Measurements from ENCODE around the gene ARMC7. TPM values are rescaled to one million over a fixed set of nuclear protein-coding genes. Genes with fewer than 3 reads are reported as not detected.

The ARMC7 gene
- total and polyA plus RNA-seq, 2 of the 4 experiments (the other 2 are of a cell fraction): 1.8 to 6.9 TPM

- Histone ChIP-seq H2AFZ (replicated peaks; ENCODE audit: low read length, poor library complexity) (no peak overlapping the region), H2BK5ac (ENCODE audit: low read depth, low read length, poor library complexity, severe bottlenecking) (no peak overlapping the region), H4K91ac (ENCODE audit: insufficient read depth, low read depth, low read length) (no peak overlapping the region), H3K4me2 (ENCODE audit: low read depth, low read length) (no peak overlapping the region), H3K14ac (replicated peaks; ENCODE audit: low read depth, low read length) (no peak overlapping the region), H3K4ac (ENCODE audit: low read depth, low read length) (no peak overlapping the region), H3K9me1 (ENCODE audit: insufficient read depth, low read length) (peaks cover 3% of the 10 kb centered on the region; the same call in 1 of the 2 replicates), H3K4me3 (ENCODE audit: insufficient read depth, low read depth, low read length) (no peak overlapping the region), H4K8ac (ENCODE audit: low read depth in 2 of 2, low read length in 2 of 2) (no peak overlapping the region), H2BK15ac (ENCODE audit: low read depth, low read length) (no peak overlapping the region), H3K27ac (ENCODE audit: insufficient read depth, low read length) (no peak overlapping the region), H3K23ac (ENCODE audit: low read depth, low read length) (no peak overlapping the region), H3K4me1 (ENCODE audit: control insufficient read depth, insufficient read depth, low read length) (peaks cover 3% of the 10 kb centered on the region), H2BK20ac (ENCODE audit: low read depth, low read length) (no peak overlapping the region), H3K79me1 (ENCODE audit: low read depth in 1 of 2, low read length in 2 of 2) (peaks cover 6 to 37% of the 10 kb centered on the region in 2 experiments; a peak in 3 of 4 replicates), H4K5ac (ENCODE audit: low read depth, low read length) (no peak overlapping the region), H3K9ac (ENCODE audit: low read depth, low read length) (no peak overlapping the region), H3K27me3 (ENCODE audit: control insufficient read depth, insufficient read depth, low read length) (no peaks in the 10 kb centered on the region), H2AK9ac (replicated peaks; ENCODE audit: low read depth, low read length, poor library complexity) (no peak overlapping the region), H2BK120ac (ENCODE audit: low read depth, low read length) (no peak overlapping the region), H2AK5ac (ENCODE audit: low read depth, low read length) (no peak overlapping the region), H3K36me3 (ENCODE audit: control insufficient read depth, insufficient read depth, low read length) (peaks cover 32% of the 10 kb centered on the region), H3K56ac (ENCODE audit: extremely low read depth, insufficient read depth, low read length) (no peak overlapping the region), H4K20me1 (ENCODE audit: insufficient read depth, low read length) (no peaks in the 10 kb centered on the region), H3K9me3 (ENCODE audit: control insufficient read depth, insufficient read depth, low read length) (no peaks in the 10 kb centered on the region), H3K18ac (ENCODE audit: low read depth, low read length) (no peak overlapping the region)
- dilution Hi-C loops (cut with HindIII; ENCODE audit: low sequenced_read_pairs, unreplicated experiment): no loop called here
- DNase-seq (no peak), ATAC-seq (ENCODE audit: low read depth) (no peak)
- POLR2A ChIA-PET (ENCODE audit: unreplicated experiment): no interaction called here
- TF ChIP-seq BHLHE40 (IDR thresholded peaks at IDR 0.05; ENCODE audit: low read depth, low read length): no peak
- no peak for TF ChIP-seq FOS (IDR thresholded peaks at IDR 0.05; ENCODE audit: low read depth, low read length)
- TF ChIP-seq, protein P1, sequence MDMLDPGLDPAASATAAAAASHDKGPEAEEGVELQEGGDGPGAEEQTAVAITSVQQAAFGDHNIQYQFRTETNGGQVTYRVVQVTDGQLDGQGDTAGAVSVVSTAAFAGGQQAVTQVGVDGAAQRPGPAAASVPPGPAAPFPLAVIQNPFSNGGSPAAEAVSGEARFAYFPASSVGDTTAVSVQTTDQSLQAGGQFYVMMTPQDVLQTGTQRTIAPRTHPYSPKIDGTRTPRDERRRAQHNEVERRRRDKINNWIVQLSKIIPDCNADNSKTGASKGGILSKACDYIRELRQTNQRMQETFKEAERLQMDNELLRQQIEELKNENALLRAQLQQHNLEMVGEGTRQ (IDR thresholded peaks at IDR 0.05; ENCODE audit: low read depth, low read length): no peak
- TF ChIP-seq RFX5 (IDR thresholded peaks at IDR 0.05; ENCODE audit: low read depth, low read length): no peak
- TF ChIP-seq RAD21 (IDR thresholded peaks at IDR 0.05; ENCODE audit: low read length): no peak
- TF ChIP-seq MAZ (IDR thresholded peaks at IDR 0.05; ENCODE audit: borderline replicate concordance, low read depth, low read length): no peak
- TF ChIP-seq CHD1 (IDR thresholded peaks at IDR 0.05; ENCODE audit: low read depth, low read length): no peak
- no peak for TF ChIP-seq ELK1 (IDR thresholded peaks at IDR 0.05; ENCODE audit: borderline replicate concordance, low read depth, low read length)
- no peak for TF ChIP-seq MXI1 (IDR thresholded peaks at IDR 0.05; ENCODE audit: borderline replicate concordance, low read depth, low read length)
- no peak for TF ChIP-seq RCOR1 (IDR thresholded peaks at IDR 0.05; ENCODE audit: insufficient replicate concordance, low read length)
- TF ChIP-seq MAFK (IDR thresholded peaks at IDR 0.05; ENCODE audit: low read depth, low read length): no peak
- TF ChIP-seq SMC3 (IDR thresholded peaks at IDR 0.05; ENCODE audit: low read depth, low read length): no peak
- no peak for TF ChIP-seq NFE2L2 (IDR thresholded peaks at IDR 0.05; ENCODE audit: low read depth, low read length)
- no peak for TF ChIP-seq CEBPB (IDR thresholded peaks at IDR 0.05; ENCODE audit: low read depth, low read length)
- no peak for TF ChIP-seq CTCF (conservative IDR thresholded peaks at IDR 0.05; ENCODE audit: low read depth, low read length)
- TF ChIP-seq POLR2A (IDR thresholded peaks at IDR 0.05; ENCODE audit: low read depth, low read length): no peak
- no TSS peak for BruUV-seq (replicated peaks)
- in situ Hi-C loops (cut with MboI; ENCODE audit: low sequenced_read_pairs): no loop called here
- CTCF ChIA-PET: interaction anchor here (0.8 kb wide), 1 partner anchor 9 kb away, joined by 3 read pairs; no protein-coding TSS in a partner anchor
- 88% methylated on average over 4 of the region's 5 CpGs; no CpG with 5 or more reads in 1 of the 2 experiments for WGBS, 2 experiments (ENCODE audit: extremely low coverage in 2 of 2, insufficient read length in 1 of 2)
- intact Hi-C loops (cut with micrococcal nuclease): no loop called here
Measured at GRCh38 chr17:75163074-75163473, 53.3 kb downstream of the ARMC7 start.
